GM18858 (cell line): ENCODE results near the gene GNB3.

Experiments used
- ATAC-seq: cut with Tn5 transposase; IDR thresholded peaks from one replicate; pipeline ENCODE4 v1.9.1; 2021; ENCODE audit not compliant: unreplicated experiment

Gene GNB3

DNA sequence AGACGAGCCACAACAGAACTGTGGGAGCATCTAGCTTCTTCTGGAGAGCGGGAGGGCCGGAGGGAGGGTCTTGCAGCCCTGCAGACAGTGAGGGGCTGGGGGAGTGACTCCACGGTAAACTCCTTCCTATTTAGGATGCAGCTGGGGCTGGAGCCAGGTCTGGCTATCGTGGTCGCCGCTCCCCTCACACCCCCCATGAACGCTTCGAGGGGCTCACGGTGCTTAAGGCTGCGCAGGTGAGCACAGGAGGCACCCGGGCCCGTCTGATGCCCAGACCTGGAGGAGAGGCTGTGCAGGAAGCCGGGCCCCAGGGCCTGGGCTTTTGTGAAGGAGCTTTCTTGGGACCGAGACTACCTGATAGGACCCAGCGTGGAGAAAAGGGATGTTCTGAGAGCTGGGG lies 3.9 kb upstream of the GNB3 start:
- no peak for ATAC-seq

DNA sequence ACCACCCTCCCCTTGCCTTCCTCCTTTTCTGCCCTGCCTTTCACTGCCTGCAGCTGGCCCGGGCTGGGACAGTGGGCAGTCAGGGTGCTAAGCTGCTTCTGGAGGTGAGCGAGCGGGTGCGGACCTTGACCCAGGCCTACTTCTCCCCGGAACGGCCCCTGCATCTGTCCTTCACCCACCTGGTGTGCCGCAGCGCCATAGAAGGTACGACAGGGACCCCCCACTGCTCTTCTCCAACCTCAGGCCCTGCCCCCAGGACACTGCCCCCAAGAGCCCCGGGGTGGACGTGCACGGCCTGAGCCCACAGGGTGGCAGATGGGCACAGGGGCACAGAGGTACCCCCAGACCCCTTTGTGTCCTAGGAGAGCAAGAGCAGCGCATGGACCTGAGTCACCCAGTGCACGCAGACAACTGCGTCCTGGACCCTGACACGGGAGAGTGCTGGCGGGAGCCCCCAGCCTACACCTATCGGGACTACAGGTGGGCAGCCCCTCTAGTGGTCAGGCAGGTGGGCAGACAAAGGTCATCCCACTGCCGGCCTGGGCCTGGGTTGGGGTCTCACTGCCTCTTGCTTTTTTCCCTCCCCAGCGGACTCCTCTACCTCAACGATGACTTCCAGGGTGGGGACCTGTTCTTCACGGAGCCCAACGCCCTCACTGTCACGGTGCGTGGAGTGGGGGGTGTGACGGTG lies 3.2 kb upstream of the GNB3 start:
- ATAC-seq: no peak

DNA sequence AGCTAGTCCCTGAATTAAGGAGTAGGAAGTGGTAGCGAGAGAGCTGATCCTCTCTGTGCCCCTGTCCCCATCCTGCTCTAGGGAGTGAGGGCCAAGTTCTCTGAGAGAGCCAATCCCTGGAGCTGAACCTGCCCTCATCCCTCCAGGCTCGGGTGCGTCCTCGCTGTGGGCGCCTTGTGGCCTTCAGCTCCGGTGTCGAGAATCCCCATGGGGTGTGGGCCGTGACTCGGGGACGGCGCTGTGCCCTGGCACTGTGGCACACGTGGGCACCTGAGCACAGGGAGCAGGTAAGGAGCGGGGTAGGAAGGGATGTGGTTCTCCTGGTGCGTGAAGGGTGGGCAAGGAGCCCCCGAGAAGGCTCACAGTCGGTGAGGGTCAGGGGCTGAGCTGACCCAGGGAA lies 1.9 kb upstream of the GNB3 start:
- no peak for ATAC-seq

DNA sequence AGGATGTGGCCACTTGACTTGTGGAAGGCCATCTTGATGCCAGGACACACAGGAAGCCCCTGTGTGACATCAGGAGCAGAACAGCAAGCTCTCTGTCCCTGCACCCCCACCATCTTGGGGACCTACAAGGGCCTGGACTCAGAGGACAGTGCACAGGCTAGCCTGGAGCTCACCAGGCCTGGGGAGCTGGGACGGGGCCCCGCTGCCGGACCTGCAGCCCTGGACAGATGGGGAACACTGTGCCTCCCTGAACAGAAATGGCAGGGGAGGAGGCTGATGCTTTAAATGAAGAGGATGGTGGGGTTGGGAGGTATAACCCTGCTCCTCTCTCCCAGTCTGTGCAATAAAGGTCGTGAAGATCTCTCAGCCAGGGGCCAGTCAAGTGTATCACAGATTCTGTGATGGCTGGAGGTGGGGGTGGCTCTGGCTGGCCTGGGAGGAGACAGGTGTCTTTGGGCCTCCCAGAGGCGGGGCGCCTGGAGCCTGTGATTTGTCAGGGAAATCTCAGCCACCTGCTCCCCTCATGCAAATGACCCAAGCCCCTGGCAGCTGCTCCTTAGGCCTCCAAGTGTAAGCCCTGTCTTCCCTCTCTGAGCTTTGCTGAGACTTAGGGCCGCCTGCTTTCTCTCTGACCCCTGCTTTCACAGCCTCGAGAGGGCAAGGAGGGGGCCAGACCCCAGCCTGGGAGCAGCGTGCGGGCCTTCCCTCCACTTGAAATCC lies 1.1 kb upstream of the GNB3 start:
- peak; percentile 51 for ATAC-seq

DNA sequence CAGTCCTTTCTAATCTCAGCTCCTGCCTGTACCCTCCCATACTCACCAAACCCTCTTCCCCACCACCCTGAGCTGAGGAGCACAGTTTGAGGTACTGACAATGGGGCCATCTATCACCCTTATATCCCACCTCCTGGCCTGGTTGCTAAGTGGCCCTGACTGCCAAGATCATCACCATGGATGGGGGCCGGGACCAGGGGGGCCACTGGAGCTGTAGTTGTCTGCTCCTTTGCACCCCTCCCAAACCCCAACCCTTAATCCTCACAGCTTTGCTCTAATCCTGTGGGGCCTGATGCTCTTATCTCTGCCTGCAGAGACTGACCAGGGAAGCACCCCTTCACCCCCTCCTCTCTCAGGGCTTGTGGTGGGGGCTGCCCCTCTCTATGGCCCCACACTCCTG lies 395 bp upstream of the GNB3 start:
- no peak for ATAC-seq

DNA sequence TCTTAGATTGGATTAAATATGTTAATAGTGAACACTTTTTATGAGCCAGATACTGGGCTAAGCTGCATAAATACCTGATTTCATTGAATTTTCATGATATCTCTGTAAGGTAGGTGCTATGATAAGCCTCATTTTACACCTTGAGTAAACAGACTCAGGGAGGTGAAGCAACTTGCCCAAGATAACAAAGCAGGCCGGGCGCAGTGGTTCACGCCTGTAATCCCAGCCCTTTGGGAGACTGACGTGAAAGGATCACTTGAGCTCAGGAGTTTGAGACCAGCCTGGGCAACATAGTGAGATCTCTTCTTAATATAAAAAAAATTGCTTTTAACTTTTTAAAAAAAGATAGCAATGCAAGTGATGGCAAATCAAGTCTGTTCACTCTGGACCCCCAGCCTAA lies 1.4 kb downstream of the GNB3 start:
- ATAC-seq: no peak

DNA sequence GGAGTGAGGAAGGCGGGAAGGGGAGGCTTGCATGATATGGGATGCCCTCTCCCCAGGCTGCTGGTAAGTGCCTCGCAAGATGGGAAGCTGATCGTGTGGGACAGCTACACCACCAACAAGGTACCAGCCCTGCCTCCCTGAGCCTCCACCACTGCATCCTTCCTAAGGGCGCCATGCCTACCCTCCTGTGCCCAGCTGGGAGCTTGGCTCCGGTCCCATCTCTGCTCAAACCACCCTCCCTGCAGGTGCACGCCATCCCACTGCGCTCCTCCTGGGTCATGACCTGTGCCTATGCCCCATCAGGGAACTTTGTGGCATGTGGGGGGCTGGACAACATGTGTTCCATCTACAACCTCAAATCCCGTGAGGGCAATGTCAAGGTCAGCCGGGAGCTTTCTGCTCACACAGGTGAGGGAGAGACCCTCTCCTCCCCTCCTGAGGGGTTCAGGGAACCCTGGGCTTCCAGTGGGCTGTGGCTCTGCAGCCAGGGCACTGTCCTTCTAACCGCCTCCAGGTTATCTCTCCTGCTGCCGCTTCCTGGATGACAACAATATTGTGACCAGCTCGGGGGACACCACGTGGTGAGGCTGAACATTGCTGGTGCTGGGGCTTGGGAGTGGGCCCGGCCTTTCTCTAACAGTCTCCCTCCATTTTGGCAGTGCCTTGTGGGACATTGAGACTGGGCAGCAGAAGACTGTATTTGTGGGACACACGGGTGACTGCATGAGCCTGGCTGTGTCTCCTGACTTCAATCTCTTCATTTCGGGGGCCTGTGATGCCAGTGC lies 2.6 kb downstream of the GNB3 start:
- no peak for ATAC-seq

DNA sequence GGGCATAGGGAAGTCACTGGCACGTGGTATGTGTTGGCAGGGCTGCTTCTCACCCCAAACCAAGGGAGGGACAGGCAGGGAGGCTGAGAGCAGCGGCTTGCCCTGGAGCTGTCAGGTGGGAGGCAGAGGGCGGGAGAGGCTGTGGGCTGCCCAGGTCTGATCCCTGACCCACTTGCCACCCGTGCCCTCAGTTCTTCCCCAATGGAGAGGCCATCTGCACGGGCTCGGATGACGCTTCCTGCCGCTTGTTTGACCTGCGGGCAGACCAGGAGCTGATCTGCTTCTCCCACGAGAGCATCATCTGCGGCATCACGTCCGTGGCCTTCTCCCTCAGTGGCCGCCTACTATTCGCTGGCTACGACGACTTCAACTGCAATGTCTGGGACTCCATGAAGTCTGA lies 4.7 kb downstream of the GNB3 start:
- no peak for ATAC-seq

DNA sequence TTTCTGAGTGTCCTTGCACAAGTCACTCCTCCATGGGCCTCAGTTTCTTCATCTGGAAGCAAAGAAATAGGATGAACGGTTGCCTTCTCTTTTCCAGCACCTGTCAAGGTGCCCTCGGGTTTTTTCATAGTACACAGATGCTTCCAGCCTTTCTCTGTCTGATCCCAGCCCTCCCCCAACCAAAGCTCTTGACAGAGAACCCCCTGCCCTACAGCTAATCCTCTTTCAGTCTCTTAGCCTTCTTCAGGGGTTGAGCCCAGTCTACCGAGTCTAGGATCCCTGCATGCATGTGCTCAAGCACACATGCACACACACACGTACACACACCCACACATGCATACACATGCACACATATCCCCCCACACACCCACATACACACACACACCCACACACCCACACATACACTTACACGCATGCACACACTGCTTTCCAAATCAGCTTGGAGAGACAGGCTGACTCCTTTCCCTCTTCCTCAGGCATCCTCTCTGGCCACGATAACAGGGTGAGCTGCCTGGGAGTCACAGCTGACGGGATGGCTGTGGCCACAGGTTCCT lies 5.7 kb downstream of the GNB3 start:
- no peak for ATAC-seq

DNA sequence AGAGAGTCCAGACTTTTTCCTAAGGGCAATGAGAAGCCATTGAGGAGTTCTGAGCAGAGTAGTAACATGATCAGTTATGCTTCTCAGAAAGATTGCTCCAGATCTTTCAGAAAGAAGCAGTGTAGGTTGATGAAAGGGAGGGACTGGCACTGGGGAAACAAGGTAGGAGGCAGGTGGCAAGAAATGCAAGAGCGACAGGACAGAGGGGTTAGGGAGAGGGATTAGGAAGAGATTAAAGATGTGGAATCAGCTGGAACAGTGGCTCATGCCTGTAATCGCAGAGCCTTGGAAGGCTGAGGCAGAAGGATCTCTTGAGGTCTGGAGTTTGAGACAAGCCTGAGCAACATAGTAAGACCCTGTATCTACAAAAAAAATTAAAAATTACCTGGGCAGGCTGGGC lies 7.0 kb downstream of the GNB3 start:
- no peak for ATAC-seq

DNA sequence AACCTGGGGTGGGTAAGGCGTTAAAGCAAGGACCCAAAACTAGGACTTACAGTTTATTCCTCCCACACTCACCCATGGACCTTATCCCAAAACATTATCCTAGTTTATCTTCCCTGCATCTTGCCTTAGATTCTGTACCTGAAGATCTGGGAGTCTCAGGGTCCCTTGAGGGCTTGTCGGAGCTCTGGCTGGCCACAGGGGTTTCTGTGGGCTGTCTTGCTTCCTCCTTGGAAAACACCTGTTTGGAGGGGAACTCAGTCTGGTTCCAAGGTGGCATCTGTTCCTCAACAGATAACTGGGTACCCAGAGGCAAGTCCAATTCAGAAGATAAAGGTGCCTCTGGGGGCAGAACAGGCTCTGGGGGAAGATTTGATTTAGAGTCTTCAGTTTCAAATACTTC lies 8.7 kb downstream of the GNB3 start:
- no peak for ATAC-seq

DNA sequence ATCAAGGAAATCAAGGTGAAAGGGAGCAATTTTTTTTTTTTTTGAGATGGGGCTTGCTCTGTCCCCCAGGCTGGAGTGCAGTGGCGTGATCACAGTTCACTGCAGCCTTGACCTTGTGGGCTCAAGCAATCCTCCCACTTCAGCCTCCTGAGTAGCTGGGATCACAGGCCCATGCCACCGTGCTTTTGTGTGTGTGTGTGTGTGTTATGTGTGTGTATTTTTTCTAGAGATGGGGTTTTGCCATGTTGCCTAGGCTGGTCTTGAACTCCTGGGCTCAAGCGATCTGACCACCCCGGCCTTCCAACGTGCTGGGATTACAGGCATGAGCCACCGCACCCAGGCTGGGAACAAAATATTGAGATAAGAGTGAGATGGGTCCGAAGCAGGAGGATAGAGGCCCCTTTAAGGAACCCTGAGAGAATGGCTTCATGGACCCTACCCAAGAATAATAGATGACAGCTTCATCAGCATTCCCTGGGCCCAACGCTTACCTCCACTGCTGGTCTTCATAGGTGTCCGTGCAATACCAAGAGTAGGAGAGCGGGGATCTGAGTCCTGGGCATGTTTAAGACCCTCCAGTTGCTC lies 9.3 kb downstream of the GNB3 start:
- no peak for ATAC-seq

DNA sequence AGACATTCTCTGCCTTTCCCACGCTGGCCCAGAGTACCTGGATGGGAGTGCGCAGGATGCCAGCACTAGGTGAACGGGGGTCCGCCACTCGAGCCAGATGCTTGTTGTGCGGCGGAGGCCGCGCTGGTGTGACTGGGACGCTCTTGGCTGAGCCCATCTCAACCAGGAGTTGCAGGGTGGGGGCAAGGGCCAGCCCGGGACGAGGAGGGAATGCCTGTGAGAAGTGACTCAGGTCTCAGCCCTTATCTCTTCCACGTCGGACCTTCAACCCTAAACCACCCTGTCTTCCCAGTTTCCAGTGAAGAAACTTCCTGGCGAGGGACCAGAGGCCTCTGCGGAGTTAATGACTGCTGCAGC lies 10.0 kb downstream of the GNB3 start:
- ATAC-seq: no peak

DNA sequence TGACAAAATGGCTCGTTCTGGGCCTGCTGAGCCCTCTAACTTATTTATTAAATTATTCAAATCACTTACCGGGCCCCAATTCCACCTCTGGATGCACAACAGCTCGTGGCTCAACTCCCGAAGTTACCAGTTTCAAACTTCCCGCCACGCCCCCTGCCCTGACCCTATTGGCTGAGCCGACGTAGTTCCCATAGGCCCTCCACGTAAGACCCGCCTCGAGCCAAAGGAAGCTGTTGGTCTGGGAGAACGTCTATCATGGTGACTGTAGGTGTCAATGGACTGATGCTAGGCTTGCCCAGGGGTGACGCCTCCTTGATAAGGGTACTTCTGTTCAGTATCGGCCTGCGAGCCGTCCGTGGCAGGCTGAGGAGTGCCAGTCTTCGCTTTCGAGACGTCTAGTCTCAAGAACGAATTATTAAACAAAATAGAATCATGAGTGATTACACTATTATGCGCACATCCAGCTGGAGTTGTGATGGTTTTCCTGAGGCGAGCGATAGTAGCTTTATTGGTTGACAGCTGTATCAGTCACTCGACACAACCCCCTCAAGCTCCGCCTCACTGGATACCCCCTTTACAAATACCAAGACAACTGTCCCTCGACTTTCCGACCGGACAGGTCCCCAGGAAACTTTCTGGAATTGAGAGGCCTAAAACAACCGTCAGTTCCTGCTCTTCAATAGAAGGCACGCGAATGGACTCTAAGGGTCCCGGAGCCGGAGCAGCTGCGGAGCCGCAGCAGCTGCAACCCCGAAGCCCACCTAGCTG lies 10.6 kb downstream of the GNB3 start, which contains the start of gene CDCA3:
CDCA3 (minus strand) TSS at position 134 of the 768 bp plus-strand sequence. CDS start 334 bp downstream, outside the sequence.
- peak; percentile 39 for ATAC-seq

DNA sequence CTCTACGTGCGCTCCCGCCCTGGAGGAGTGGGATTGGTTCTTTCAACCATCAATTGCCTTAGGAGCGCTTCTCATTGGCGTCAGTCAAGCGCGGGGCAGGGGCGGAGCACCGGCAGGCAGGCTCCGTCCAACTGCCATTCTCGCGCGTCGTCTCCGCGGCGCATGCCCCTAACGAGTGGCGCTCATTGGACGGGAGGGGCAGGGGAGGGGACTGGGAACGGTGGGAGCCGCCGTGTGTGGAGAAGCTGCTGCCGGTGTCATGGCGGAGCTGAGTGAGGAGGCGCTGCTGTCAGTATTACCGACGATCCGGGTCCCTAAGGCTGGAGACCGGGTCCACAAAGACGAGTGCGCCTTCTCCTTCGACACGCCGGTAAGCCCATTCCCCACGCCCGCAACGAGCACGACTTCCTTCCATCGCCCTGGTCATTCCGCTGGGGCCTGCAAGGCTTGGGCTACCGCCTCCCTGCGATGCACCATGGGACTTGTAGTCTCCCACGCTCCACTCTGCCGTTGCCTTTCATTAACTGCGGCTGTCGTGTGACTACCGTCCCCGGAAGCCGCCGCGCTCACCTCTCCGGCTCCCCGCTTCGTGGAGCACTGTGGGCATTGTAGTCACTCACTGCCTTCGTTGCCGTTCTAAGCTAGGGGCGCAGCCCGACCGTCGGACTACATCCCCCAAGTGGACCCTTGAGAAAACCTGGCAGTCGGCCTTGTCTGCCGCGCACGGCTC lies 11.4 kb downstream of the GNB3 start, which contains the start of gene USP5:
USP5 (plus strand) TSS at position 230 of the 730 bp plus-strand sequence; CDS start at position 260, 30 bp downstream.
- ATAC-seq: peak; percentile 73

DNA sequence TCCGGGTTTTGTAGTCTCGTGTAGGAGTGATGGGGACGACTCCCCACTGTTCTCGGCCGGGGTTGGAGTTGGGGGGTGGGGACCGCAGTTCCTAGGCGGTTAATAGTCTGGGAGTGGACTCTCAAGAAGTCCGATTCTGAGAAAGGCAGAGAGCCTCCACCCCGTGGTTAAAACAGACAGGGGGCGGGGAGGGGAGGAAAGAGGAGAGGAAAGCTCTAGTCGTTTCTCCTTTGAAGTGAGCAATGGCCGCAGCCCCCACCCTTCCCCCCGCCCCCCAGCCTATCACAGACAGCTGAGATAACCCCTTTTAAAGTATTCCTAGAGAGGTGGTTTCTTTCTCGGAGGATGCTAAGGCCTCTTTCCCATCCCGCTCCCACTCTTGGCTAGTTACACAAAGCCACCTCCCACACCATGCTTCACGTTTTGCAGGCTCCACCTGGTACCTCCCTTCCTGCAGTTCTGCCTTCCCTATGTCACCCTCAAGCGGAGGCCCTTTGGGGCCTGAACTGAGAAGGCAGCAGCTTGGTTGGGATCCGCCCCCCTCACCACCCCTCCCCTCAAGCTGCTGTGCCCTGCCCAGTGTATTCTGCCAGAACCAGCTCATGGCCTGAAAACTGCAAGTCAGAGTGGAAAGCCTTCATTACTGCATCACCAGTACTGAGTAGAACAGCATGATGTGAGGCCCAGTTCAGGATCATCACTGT lies 12.1 kb downstream of the GNB3 start:
- no peak for ATAC-seq

DNA sequence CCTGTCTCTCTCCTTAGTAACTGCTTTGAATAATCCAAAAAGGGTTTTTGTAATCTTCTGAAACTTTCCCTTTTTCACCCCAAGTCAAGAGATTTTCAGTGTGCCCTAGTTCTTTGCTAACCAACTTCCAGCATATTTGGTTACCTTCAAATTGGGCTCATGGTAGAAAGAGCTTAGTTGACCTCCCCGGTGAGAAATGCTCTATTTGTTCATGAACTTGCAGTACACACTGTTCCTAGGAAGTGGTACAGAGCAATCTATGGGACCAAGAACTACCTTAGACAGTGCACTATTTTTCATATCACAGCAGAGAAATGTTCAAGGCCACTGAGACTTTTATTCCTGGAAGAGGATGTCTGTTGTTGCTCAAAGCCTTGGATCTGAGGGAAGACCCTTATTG lies 12.9 kb downstream of the GNB3 start:
- no peak for ATAC-seq

DNA sequence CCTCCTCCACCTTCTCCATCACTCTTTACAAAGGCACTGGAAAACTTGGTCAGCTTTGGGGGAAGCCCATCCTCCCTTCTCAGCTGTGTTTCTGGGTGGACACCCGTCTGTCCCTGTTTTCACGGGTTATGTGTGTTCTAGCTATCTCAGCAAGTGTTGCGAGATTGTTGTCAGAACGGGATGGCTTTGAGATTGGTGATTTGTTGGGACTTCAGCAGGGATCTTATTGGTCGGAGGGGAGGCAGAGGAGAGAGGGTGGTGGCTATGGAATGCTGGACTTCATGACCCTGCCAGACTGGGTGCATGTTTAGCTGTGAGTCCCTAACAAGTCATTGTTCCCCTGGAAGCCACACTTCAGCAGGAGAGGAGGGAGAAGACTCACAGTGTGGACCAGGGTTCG lies 13.3 kb downstream of the GNB3 start:
- no peak for ATAC-seq

DNA sequence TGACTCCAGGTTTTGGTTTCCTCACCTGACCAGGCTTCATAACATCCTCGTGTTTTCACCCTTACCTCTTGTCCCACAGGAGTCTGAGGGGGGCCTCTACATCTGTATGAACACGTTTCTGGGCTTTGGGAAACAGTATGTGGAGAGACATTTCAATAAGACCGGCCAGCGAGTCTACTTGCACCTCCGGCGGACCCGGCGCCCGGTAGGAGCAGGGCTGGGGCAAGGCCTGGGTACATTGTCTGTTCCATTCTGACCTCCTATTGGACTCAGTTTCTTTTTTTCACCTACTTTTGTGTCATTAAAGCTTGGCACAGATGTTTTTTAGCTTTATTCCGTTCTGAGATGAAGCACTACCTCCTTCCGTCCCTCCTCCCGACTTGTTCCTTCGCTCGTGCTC lies 14.6 kb downstream of the GNB3 start:
- ATAC-seq: no peak
